Measurements from ENCODE around the gene PMPCA.

The PMPCA gene

GRCh38 chr9:136447173-136447778 is 36.8 kb downstream of the PMPCA start:
- DNase-seq = no peak
- intact Hi-C loops (cut with DNase I) = no loop called here

GRCh38 chr9:136448655-136449054 is 38.2 kb downstream of the PMPCA start:
- no peak for DNase-seq
- intact Hi-C loops (cut with DNase I) = no loop called here

GRCh38 chr9:136451221-136451877 is 40.9 kb downstream of the PMPCA start:
- no peak for DNase-seq
- intact Hi-C loops (cut with DNase I) = no loop called here

GRCh38 chr9:136453326-136453725 is 42.9 kb downstream of the PMPCA start:
- intact Hi-C loops (cut with DNase I) = no loop called here
- no peak for DNase-seq

GRCh38 chr9:136454026-136454796 is 43.8 kb downstream of the PMPCA start:
- DNase-seq = no peak
- intact Hi-C loops (cut with DNase I) = no loop called here

GRCh38 chr9:136455043-136456002 is 44.9 kb downstream of the PMPCA start:
- peak in 1 of 10 donors; percentile 75 for DNase-seq
- intact Hi-C loops (cut with DNase I) = no loop called here

GRCh38 chr9:136456258-136456657 is 45.8 kb downstream of the PMPCA start:
- intact Hi-C loops (cut with DNase I) = no loop called here
- peak in 1 of 10 donors; percentile 49 for DNase-seq

- DNase-seq = peak in 1 of 10 donors; percentile 54
- intact Hi-C loops (cut with DNase I) = no loop called here
Measured at GRCh38 chr9:136457326-136457725, 46.9 kb downstream of the PMPCA start.

- intact Hi-C loops (cut with DNase I) = no loop called here
- DNase-seq = no peak
Measured at GRCh38 chr9:136459425-136459824, 49.0 kb downstream of the PMPCA start.

- intact Hi-C loops (cut with DNase I) = no loop called here
- DNase-seq = peak in 1 of 10 donors; percentile 62
Measured at GRCh38 chr9:136460772-136461325, 50.4 kb downstream of the PMPCA start.

GRCh38 chr9:136462664-136463063 is 52.2 kb downstream of the PMPCA start:
- DNase-seq = peak in 1 of 10 donors; percentile 40
- intact Hi-C loops (cut with DNase I) = no loop called here

- intact Hi-C loops (cut with DNase I) = no loop called here
- DNase-seq = peak in 1 of 10 donors; percentile 72
Measured at GRCh38 chr9:136463578-136463977, 53.1 kb downstream of the PMPCA start.

- DNase-seq = no peak
- intact Hi-C loops (cut with DNase I) = no loop called here
Measured at GRCh38 chr9:136464241-136464640, 53.8 kb downstream of the PMPCA start.

GRCh38 chr9:136465500-136466154 is 55.2 kb downstream of the PMPCA start:
- intact Hi-C loops (cut with DNase I) = no loop called here
- no peak for DNase-seq

- DNase-seq = peak in 1 of 10 donors; percentile 75
- intact Hi-C loops (cut with DNase I) = no loop called here
Measured at GRCh38 chr9:136466155-136466541, 55.7 kb downstream of the PMPCA start.

GRCh38 chr9:136467766-136468165 is 57.3 kb downstream of the PMPCA start:
- DNase-seq = no peak
- intact Hi-C loops (cut with DNase I) = no loop called here

- DNase-seq = no peak
- intact Hi-C loops (cut with DNase I) = no loop called here
Measured at GRCh38 chr9:136470356-136470755, 59.9 kb downstream of the PMPCA start.

GRCh38 chr9:136470792-136471469 is 60.5 kb downstream of the PMPCA start:
- intact Hi-C loops (cut with DNase I) = no loop called here
- DNase-seq = no peak

Measured in posterior cingulate gyrus (tissue), 11 donors.